Activated T-cell treated with anti-CD3 and anti-CD28 coated beads, Interleukin-2, amount 50 U/mL, for 1 hour (primary cell): ENCODE measurements around the gene NPDC1.
"Not testable (repeated sequence)": the region's sequence is repeated elsewhere in the genome, so short reads cannot be mapped to it uniquely, and the experiment has no call there.

Experiments
- DNase-seq: peaks from one replicate; pipeline ENCODE4 v3.0.0-alpha.2; 2020

The NPDC1 gene

GRCh38 chr9:137074657-137075274 is 28.8 kb upstream of the NPDC1 start:
- DNase-seq: no peak

GRCh38 chr9:137073992-137074399 is 28.0 kb upstream of the NPDC1 start:
- no peak for DNase-seq

- DNase-seq: no peak
These were observed 25.3 kb upstream of the NPDC1 start for GRCh38 chr9:137071282-137071681.

- DNase-seq: no peak
These were observed 24.9 kb upstream of the NPDC1 start for GRCh38 chr9:137070906-137071275.

GRCh38 chr9:137070201-137070905 is 24.4 kb upstream of the NPDC1 start, which contains the start of gene SAPCD2:
Gene SAPCD2 (minus strand): TSS chr9:137070557. CDS start chr9:137070460, 97 bp downstream.
- peak; percentile 83 for DNase-seq

GRCh38 chr9:137069508-137070091 is 23.6 kb upstream of the NPDC1 start:
- no peak for DNase-seq

- DNase-seq: no peak
These were observed 22.8 kb upstream of the NPDC1 start for GRCh38 chr9:137068539-137069507.

- peak; percentile 86 for DNase-seq
These were observed 22.0 kb upstream of the NPDC1 start for GRCh38 chr9:137067860-137068538.

- no peak for DNase-seq
These were observed 20.3 kb upstream of the NPDC1 start for GRCh38 chr9:137066096-137066861.

- no peak for DNase-seq
These were observed 19.5 kb upstream of the NPDC1 start for GRCh38 chr9:137065336-137065967.

GRCh38 chr9:137064880-137065164 is 18.8 kb upstream of the NPDC1 start:
- DNase-seq: no peak

GRCh38 chr9:137064027-137064879 is 18.3 kb upstream of the NPDC1 start:
- DNase-seq: peak; percentile 73

GRCh38 chr9:137063311-137064026 is 17.5 kb upstream of the NPDC1 start:
- DNase-seq: no peak

GRCh38 chr9:137062798-137063197 is 16.8 kb upstream of the NPDC1 start:
- not testable (repeated sequence) for DNase-seq

- DNase-seq: no peak
These were observed 16.4 kb upstream of the NPDC1 start for GRCh38 chr9:137062384-137062783.

GRCh38 chr9:137058521-137059234 is 12.7 kb upstream of the NPDC1 start:
- no peak for DNase-seq

- no peak for DNase-seq
These were observed 11.6 kb upstream of the NPDC1 start for GRCh38 chr9:137057545-137057944.

GRCh38 chr9:137056739-137057415 is 10.9 kb upstream of the NPDC1 start:
- DNase-seq: no peak
